ENCODE results near the gene FBXO8.
"Not testable (repeated sequence)": the region's sequence is repeated elsewhere in the genome, so short reads cannot be mapped to it uniquely, and the experiment has no call there.

The FBXO8 gene

GRCh38 chr4:174282836-174283506 is 496 bp downstream of the FBXO8 start:
- peak; percentile 69 for DNase-seq

- no peak for DNase-seq
Measured at GRCh38 chr4:174281901-174282300, 1.6 kb downstream of the FBXO8 start.

GRCh38 chr4:174281182-174281737 is 2.2 kb downstream of the FBXO8 start:
- no peak for DNase-seq

GRCh38 chr4:174279433-174280155 is 3.9 kb downstream of the FBXO8 start:
- DNase-seq = no peak

- no peak for DNase-seq
Measured at GRCh38 chr4:174278467-174278866, 5.0 kb downstream of the FBXO8 start.

- no peak for DNase-seq
Measured at GRCh38 chr4:174277433-174277832, 6.0 kb downstream of the FBXO8 start.

GRCh38 chr4:174275101-174275500 is 8.4 kb downstream of the FBXO8 start:
- DNase-seq = no peak

GRCh38 chr4:174274436-174274835 is 9.0 kb downstream of the FBXO8 start:
- no peak for DNase-seq

- DNase-seq = no peak
Measured at GRCh38 chr4:174273930-174274329, 9.5 kb downstream of the FBXO8 start.

- no peak for DNase-seq
Measured at GRCh38 chr4:174266416-174266815, 17.1 kb downstream of the FBXO8 start.

GRCh38 chr4:174265916-174266315 is 17.6 kb downstream of the FBXO8 start:
- no peak for DNase-seq

GRCh38 chr4:174263445-174263736 is 20.1 kb downstream of the FBXO8 start:
- DNase-seq = no peak

GRCh38 chr4:174262624-174263444 is 20.6 kb downstream of the FBXO8 start:
- no peak for DNase-seq

GRCh38 chr4:174261432-174261831 is 22.0 kb downstream of the FBXO8 start:
- DNase-seq = not testable (repeated sequence)

GRCh38 chr4:174260099-174260498 is 23.4 kb downstream of the FBXO8 start:
- DNase-seq = no peak

GRCh38 chr4:174259580-174259979 is 23.9 kb downstream of the FBXO8 start:
- no peak for DNase-seq

- DNase-seq = no peak
Measured at GRCh38 chr4:174256277-174256713, 27.2 kb downstream of the FBXO8 start.

GRCh38 chr4:174255786-174256185 is 27.7 kb downstream of the FBXO8 start:
- DNase-seq = no peak

GRCh38 chr4:174255374-174255773 is 28.1 kb downstream of the FBXO8 start:
- DNase-seq = no peak

- no peak for DNase-seq
Measured at GRCh38 chr4:174254613-174255012, 28.9 kb downstream of the FBXO8 start.

- DNase-seq = no peak
Measured at GRCh38 chr4:174252412-174252811, 31.1 kb downstream of the FBXO8 start.

GRCh38 chr4:174248407-174248806 is 35.1 kb downstream of the FBXO8 start:
- DNase-seq = no peak

- DNase-seq = no peak
Measured at GRCh38 chr4:174245714-174246113, 37.8 kb downstream of the FBXO8 start.

- no peak for DNase-seq
Measured at GRCh38 chr4:174244441-174244840, 39.0 kb downstream of the FBXO8 start.

All from NCI-H1048 (cell line).